ENCODE results near the gene MAP1LC3A.

- TF ChIP-seq CTCF (IDR thresholded peaks at IDR 0.05; ENCODE audit: insufficient read depth, low read length, poor library complexity, severe bottlenecking) (no peak), EZH2phosphoT487 (conservative IDR thresholded peaks at IDR 0.05; ENCODE audit: low read length) (no peak)
Observed at GRCh38 chr20:34543463-34544056, 15.0 kb upstream of the MAP1LC3A start.

Data from SU-DHL-6 (cell line).